Measurements from ENCODE around the gene ANKS1B. TPM values are rescaled to one million over a fixed set of nuclear protein-coding genes. Genes with fewer than 3 reads are reported as not detected.

Gene ANKS1B
- total RNA-seq, 1 experiment from 2014 or later = 18.8 TPM

GRCh38 chr12:98797200-98797599 is 1187.5 kb downstream of the ANKS1B start:
- H3K4me3 Mint-ChIP-seq (ENCODE audit: unreplicated experiment) = no peak overlapping the region
- no peak for DNase-seq (ENCODE audit: unreplicated experiment)
- no TSS peak for BruUV-seq (replicated peaks)
- H3K27ac Mint-ChIP-seq (ENCODE audit: low read depth, unreplicated experiment) = no peak overlapping the region
- H3K9me3 Mint-ChIP-seq (ENCODE audit: unreplicated experiment) = no peaks in the 10 kb centered on the region
- intact Hi-C loops (cut with micrococcal nuclease) = no loop called here
- TF ChIP-seq CTCF (IDR thresholded peaks at IDR 0.05; ENCODE audit: unreplicated experiment) = no peak
- no peaks in the 10 kb centered on the region for H3K27me3 Mint-ChIP-seq (ENCODE audit: insufficient read depth, unreplicated experiment)
- no peaks in the 10 kb centered on the region for H3K36me3 Mint-ChIP-seq (ENCODE audit: insufficient read depth, unreplicated experiment)
- POLR2A ChIA-PET = no interaction called here
- CTCF ChIA-PET = no interaction called here
- H3K4me1 Mint-ChIP-seq (ENCODE audit: insufficient read depth, unreplicated experiment) = no peaks in the 10 kb centered on the region

- Mint-ChIP-seq H3K4me3 (ENCODE audit: unreplicated experiment) (no peak overlapping the region), H3K9me3 (ENCODE audit: unreplicated experiment) (no peaks in the 10 kb centered on the region), H3K4me1 (ENCODE audit: insufficient read depth, unreplicated experiment) (no peaks in the 10 kb centered on the region), H3K27ac (ENCODE audit: low read depth, unreplicated experiment) (no peak overlapping the region), H3K36me3 (ENCODE audit: insufficient read depth, unreplicated experiment) (no peaks in the 10 kb centered on the region), H3K27me3 (ENCODE audit: insufficient read depth, unreplicated experiment) (no peaks in the 10 kb centered on the region)
- intact Hi-C loops (cut with micrococcal nuclease) = no loop called here
- ChIA-PET CTCF (interaction anchor here (0.6 kb wide), 1 partner anchor 189 kb away, joined by 4 read pairs; no protein-coding TSS in a partner anchor), POLR2A (no interaction called here)
- DNase-seq (ENCODE audit: unreplicated experiment) = no peak
- no peak for TF ChIP-seq CTCF (IDR thresholded peaks at IDR 0.05; ENCODE audit: unreplicated experiment)
- no TSS peak for BruUV-seq (replicated peaks)
These were observed 1188.0 kb downstream of the ANKS1B start for GRCh38 chr12:98796745-98797144.

- Mint-ChIP-seq H3K36me3 (ENCODE audit: insufficient read depth, unreplicated experiment) (no peaks in the 10 kb centered on the region), H3K27ac (ENCODE audit: low read depth, unreplicated experiment) (no peak overlapping the region), H3K4me1 (ENCODE audit: insufficient read depth, unreplicated experiment) (no peaks in the 10 kb centered on the region), H3K4me3 (ENCODE audit: unreplicated experiment) (no peak overlapping the region), H3K9me3 (ENCODE audit: unreplicated experiment) (no peaks in the 10 kb centered on the region), H3K27me3 (ENCODE audit: insufficient read depth, unreplicated experiment) (no peaks in the 10 kb centered on the region)
- ChIA-PET CTCF (no interaction called here), POLR2A (no interaction called here)
- BruUV-seq (replicated peaks) = no TSS peak
- DNase-seq (ENCODE audit: unreplicated experiment) = no peak
- intact Hi-C loops (cut with micrococcal nuclease) = no loop called here
- TF ChIP-seq CTCF (IDR thresholded peaks at IDR 0.05; ENCODE audit: unreplicated experiment) = no peak
These were observed 1191.6 kb downstream of the ANKS1B start for GRCh38 chr12:98793121-98793520.

- no TSS peak for BruUV-seq (replicated peaks)
- Mint-ChIP-seq H3K27me3 (ENCODE audit: insufficient read depth, unreplicated experiment) (no peaks in the 10 kb centered on the region), H3K4me3 (ENCODE audit: unreplicated experiment) (no peak overlapping the region), H3K9me3 (ENCODE audit: unreplicated experiment) (no peaks in the 10 kb centered on the region), H3K27ac (ENCODE audit: low read depth, unreplicated experiment) (no peak overlapping the region), H3K36me3 (ENCODE audit: insufficient read depth, unreplicated experiment) (no peaks in the 10 kb centered on the region), H3K4me1 (ENCODE audit: insufficient read depth, unreplicated experiment) (no peaks in the 10 kb centered on the region)
- POLR2A ChIA-PET = no interaction called here
- DNase-seq (ENCODE audit: unreplicated experiment) = no peak
- TF ChIP-seq CTCF (IDR thresholded peaks at IDR 0.05; ENCODE audit: unreplicated experiment) = no peak
- CTCF ChIA-PET = interaction anchor here (0.7 to 1.0 kb wide), 3 partner anchors 20 to 253 kb away, joined by 3 to 5 read pairs (median 3); no protein-coding TSS in a partner anchor
- intact Hi-C loops (cut with micrococcal nuclease) = no loop called here
These were observed 1193.3 kb downstream of the ANKS1B start for GRCh38 chr12:98791406-98791805.

Measured in MCF 10A (cell line).